Central memory CD8-positive, alpha-beta T cell (primary cell): ENCODE measurements around the gene SLC36A3.
"Not testable (repeated sequence)": the region's sequence is repeated elsewhere in the genome, so short reads cannot be mapped to it uniquely, and the experiment has no call there.

Source experiments
- ATAC-seq: fragments of 150-1000 bp; cut with Tn5 transposase; replicated peaks from 2 replicates; pipeline ENCODE4 v1.10.0; 2022; ENCODE audit warnings: mild to moderate bottlenecking, moderate FRiP score, moderate number of reproducible peaks; ENCODE audit not compliant: poor library complexity, severe bottlenecking; ENCODE audit errors: extremely low read depth
- DNase-seq, 2 donors: peaks; one replicate each; pipeline ENCODE4 v3.0.0; 2021; ENCODE audit warnings: low spot score in 2 of 2
- H3K27ac Mint-ChIP-seq: one replicate; pipeline ENCODE4 v1.8.0; 2022; ENCODE audit warnings: low read depth, mild to moderate bottlenecking, moderate library complexity, mixed read lengths
- H3K27me3 Mint-ChIP-seq: one replicate; pipeline ENCODE4 v1.8.0; 2022; ENCODE audit warnings: mixed read lengths
- H3K36me3 Mint-ChIP-seq: one replicate; pipeline ENCODE4 v1.8.0; 2022; ENCODE audit warnings: mild to moderate bottlenecking, moderate library complexity, mixed read lengths; ENCODE audit not compliant: insufficient read depth
- H3K4me1 Mint-ChIP-seq: one replicate; pipeline ENCODE4 v1.8.0; 2022; ENCODE audit warnings: mixed read lengths
- H3K4me3 Mint-ChIP-seq: one replicate; pipeline ENCODE4 v1.8.0; 2022; ENCODE audit warnings: mild to moderate bottlenecking, moderate library complexity, mixed read lengths
- H3K9me3 Mint-ChIP-seq: one replicate; pipeline ENCODE4 v1.8.0; 2022; ENCODE audit warnings: mixed read lengths

The SLC36A3 gene

DNA sequence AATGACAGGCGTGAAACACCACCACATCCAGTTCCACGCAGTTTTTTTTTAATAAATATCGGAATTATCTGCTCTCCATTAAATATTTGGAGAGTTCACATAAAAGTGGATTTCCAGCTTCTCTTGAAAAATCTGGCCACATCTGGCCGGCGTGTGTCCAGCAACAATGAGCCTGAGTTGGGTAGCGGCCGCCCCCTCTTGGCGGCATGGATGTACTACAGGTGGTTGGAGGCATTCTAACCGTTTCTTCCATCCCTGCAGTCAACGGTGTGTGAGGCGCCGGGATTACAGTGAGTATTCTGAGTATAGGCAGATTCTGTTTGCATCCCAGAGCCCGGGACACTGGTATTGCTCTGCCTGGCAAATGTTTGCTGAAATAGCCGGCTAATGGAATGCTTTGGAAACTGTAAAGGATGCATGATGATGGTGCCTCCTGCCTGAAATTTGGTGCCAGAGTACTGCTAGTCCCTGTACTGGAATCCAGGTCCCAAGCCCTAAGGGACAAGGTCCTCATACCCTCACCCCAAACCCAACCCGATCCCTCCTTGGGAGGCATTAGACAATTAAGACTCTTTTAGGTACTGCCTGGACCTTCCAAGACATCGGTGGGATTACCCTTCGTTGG is 64.2 kb downstream of the SLC36A3 start:
- peaks cover 9% of the 10 kb centered on the region for H3K4me1 Mint-ChIP-seq
- H3K27me3 Mint-ChIP-seq = no peaks in the 10 kb centered on the region
- no peaks in the 10 kb centered on the region for H3K36me3 Mint-ChIP-seq
- ATAC-seq (no peak), DNase-seq (no peak)
- H3K9me3 Mint-ChIP-seq = no peaks in the 10 kb centered on the region
- no peak overlapping the region for H3K4me3 Mint-ChIP-seq
- no peak overlapping the region for H3K27ac Mint-ChIP-seq

DNA sequence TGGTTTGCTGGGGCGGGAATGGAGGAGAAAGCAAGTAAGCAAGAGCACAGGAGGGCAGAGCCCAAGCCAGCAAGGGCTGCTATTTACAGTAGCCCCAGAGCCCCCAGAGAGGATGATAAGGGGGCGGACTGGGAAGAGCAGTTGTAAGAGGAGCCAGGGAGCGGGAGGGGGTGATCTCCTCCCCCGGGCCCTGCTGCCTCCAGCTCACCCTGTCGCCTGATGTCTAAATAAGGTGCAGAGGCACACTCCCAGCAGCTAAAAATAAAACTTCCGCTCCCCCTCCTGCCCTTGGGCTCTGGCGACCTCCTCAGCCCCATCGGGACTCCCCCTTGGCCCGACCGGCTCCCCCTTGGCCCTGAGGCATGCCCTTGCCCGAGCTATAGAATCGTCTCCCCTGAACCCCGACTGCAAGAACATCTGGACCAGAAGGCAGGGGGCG is 65.2 kb downstream of the SLC36A3 start:
- no peak overlapping the region for H3K27ac Mint-ChIP-seq
- no peaks in the 10 kb centered on the region for H3K4me1 Mint-ChIP-seq
- peak overlapping the region; percentile 7 for H3K4me3 Mint-ChIP-seq
- no peaks in the 10 kb centered on the region for H3K27me3 Mint-ChIP-seq
- DNase-seq = no peak
- no peaks in the 10 kb centered on the region for H3K9me3 Mint-ChIP-seq
- no peaks in the 10 kb centered on the region for H3K36me3 Mint-ChIP-seq
- ATAC-seq = no peak

- Mint-ChIP-seq H3K4me1 (no peaks in the 10 kb centered on the region), H3K27me3 (no peaks in the 10 kb centered on the region), H3K9me3 (no peaks in the 10 kb centered on the region), H3K27ac (no peak overlapping the region), H3K36me3 (no peaks in the 10 kb centered on the region), H3K4me3 (no peak overlapping the region)
- ATAC-seq (no peak), DNase-seq (no peak)
Observed at GRCh38 chr5:151237685-151238084, 65.9 kb downstream of the SLC36A3 start.

GRCh38 chr5:151236888-151237287 is 66.7 kb downstream of the SLC36A3 start:
- Mint-ChIP-seq H3K4me3 (no peak overlapping the region), H3K9me3 (no peaks in the 10 kb centered on the region), H3K27ac (no peak overlapping the region), H3K27me3 (no peaks in the 10 kb centered on the region), H3K4me1 (no peaks in the 10 kb centered on the region), H3K36me3 (no peaks in the 10 kb centered on the region)
- ATAC-seq (no peak), DNase-seq (no peak)

DNA sequence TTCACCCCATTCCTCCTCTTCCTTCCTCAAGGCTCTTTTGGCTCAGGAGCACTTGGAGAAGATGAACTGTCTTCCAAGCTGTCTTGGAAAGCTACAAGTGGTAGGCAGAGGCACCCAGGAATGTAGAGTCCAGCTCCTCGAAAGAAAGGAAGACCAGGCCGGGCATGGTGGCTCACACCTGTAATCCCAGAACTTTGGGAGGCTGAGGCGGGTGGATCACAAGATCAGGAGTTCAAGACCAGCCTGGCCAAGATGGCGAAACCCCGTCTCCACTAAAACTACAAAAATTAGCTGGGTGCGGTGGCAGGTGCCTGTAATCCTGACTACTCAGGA is 68.4 kb downstream of the SLC36A3 start:
- H3K36me3 Mint-ChIP-seq, ATAC-seq, H3K9me3 Mint-ChIP-seq, H3K4me1 Mint-ChIP-seq, H3K27me3 Mint-ChIP-seq, H3K27ac Mint-ChIP-seq, H3K4me3 Mint-ChIP-seq, DNase-seq: not testable (repeated sequence)

DNA sequence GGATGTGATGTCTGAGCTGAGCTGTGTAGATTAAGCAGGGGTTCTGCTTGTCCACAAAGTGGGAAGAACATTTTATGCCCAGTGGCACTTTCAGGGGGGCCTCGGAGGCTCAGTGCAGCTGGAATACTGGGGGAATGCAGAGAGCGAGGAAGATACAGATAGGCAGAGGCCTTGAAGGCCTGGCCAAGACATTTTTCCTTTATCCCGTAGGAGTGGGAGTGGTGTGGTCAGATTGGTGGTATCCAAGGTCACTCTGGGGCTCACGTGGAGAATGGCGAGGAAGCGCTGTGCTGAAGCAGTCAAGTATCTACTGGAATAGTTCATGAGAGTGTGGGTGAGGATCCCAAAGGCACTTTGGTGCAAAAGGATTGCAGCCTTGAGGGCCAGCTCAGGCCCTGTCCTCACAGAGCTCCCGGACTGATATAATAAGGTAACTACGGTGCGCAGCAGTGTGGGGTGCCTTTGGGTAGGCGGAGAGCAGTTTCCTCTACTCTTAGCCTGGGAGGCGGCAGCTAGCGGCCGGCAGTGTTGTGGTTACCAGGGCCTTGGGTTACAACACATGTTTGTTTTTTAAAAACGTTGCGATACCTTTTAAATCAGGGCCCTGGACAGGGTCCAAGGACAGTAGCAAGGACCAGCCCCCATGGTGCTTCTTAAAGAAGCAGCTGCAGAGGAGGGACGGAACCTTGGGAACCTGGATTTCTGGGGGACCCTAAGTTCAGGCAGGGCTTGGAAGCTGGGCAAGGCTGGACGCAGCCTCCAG is 68.9 kb downstream of the SLC36A3 start:
- Mint-ChIP-seq H3K4me1 (no peaks in the 10 kb centered on the region), H3K27me3 (no peaks in the 10 kb centered on the region), H3K27ac (no peak overlapping the region), H3K4me3 (no peak overlapping the region), H3K9me3 (no peaks in the 10 kb centered on the region), H3K36me3 (no peaks in the 10 kb centered on the region)
- ATAC-seq = no peak
- DNase-seq = no peak

- Mint-ChIP-seq H3K4me1 (no peaks in the 10 kb centered on the region), H3K4me3 (no peak overlapping the region), H3K27ac (no peak overlapping the region), H3K9me3 (no peaks in the 10 kb centered on the region), H3K27me3 (no peaks in the 10 kb centered on the region), H3K36me3 (no peaks in the 10 kb centered on the region)
- ATAC-seq = no peak
- DNase-seq = no peak
Observed at GRCh38 chr5:151233616-151234085, 69.9 kb downstream of the SLC36A3 start.

DNA sequence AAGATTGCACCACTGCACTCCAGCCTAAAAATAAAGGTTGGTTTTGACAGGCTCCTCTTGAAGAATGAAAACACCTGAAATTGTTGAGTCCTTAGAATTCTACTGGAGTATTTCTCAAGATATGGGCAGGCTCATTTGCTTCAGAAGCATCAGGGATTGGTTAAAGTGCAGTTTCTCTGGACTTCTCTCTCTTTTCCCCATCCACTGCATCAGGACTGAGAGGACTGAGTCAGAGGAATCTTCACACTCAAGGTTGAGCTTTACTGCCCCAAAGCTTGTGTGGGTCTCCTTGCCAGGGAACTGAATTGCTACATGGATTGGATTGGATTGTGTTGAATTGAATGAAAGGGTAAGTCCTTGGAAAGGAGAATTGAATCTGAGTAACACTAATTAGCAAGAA is 72.2 kb downstream of the SLC36A3 start:
- H3K27ac Mint-ChIP-seq = no peak overlapping the region
- no peaks in the 10 kb centered on the region for H3K27me3 Mint-ChIP-seq
- DNase-seq = no peak
- H3K4me3 Mint-ChIP-seq = no peak overlapping the region
- H3K4me1 Mint-ChIP-seq = no peaks in the 10 kb centered on the region
- no peak for ATAC-seq
- H3K36me3 Mint-ChIP-seq = no peaks in the 10 kb centered on the region
- H3K9me3 Mint-ChIP-seq = no peaks in the 10 kb centered on the region

DNA sequence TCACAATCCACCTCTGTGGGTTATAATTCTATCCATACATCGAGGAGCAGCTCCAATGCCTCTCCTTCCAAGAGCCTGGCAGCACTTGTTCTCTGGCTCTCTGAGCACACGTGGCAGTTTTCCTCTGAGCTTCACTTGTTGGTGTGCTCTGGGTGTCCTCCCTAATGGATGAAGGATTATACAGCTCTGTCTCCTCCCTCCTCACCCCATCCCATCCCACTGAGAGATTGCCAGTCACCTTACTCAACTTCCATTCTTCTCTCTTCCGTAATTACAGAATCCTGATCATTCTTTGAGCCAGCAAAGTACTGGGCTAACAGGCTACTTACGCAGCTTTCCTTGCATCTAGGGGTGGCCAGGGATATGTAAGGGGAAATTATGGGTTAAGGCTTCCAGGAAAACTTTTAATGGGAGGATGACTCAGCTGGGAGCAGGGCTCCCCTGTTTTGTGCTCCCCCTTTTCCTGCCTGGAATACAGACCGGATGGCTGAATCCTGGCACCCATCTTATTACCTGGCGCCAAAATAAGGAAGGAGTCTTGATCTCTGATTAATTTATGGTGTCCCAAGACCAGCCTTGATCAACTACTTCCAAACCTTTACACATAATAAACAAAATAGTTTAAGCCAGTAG is 73.4 kb downstream of the SLC36A3 start:
- DNase-seq = no peak
- H3K9me3 Mint-ChIP-seq = no peaks in the 10 kb centered on the region
- no peak overlapping the region for H3K4me3 Mint-ChIP-seq
- H3K27ac Mint-ChIP-seq = no peak overlapping the region
- peaks cover 5% of the 10 kb centered on the region for H3K4me1 Mint-ChIP-seq
- no peaks in the 10 kb centered on the region for H3K36me3 Mint-ChIP-seq
- no peak for ATAC-seq
- H3K27me3 Mint-ChIP-seq = no peaks in the 10 kb centered on the region

DNA sequence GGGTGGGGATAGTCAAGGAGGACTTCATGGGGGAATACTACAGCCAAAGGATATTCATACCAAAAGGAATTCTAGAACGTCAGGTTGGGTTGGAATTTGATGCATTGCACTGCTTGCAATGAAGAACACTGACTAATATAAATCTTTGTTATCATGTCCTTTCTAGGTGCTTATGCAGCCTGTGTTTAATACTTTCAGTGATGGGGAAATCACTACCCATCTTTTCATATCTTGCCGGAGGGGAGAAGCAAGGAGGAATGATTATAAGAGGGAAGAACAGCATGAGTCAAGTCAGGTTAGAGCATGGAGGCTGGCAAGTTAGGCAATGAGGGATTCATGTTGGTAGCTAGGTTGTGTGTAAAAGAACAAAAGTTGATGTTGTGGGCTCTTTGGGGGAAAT is 74.6 kb downstream of the SLC36A3 start:
- Mint-ChIP-seq H3K9me3 (no peaks in the 10 kb centered on the region), H3K4me1 (peaks cover 14% of the 10 kb centered on the region), H3K27ac (no peak overlapping the region)

DNA sequence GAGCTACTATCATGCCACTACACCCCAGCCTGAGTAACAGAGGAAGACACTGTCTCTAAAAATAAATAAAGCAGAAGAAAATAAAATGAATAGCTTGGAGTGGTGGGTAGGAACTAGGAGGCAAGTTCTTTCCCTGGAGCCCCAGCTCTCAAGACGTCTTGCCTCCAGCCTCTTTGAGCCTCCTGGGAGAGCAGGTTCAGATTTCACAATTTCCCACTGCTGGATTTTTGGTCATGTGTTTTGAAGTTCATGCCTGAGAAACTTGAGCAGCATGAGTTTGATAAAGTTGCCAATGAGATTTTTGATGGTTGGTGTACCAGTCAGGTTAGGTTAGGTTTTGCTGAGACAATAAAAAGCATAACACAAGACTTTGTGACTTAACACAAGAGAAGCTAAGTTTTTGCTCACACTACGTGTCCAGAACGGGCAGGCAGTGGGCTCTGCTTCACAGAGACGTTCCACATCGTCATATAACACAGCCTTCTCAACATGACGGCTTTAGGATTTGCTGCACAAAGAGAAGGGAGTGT is 75.6 kb downstream of the SLC36A3 start:
- no peak for ATAC-seq
- Mint-ChIP-seq H3K27ac (no peak overlapping the region), H3K4me1 (peaks cover 15% of the 10 kb centered on the region), H3K36me3 (peaks cover 2% of the 10 kb centered on the region), H3K4me3 (no peak overlapping the region), H3K27me3 (no peaks in the 10 kb centered on the region), H3K9me3 (no peaks in the 10 kb centered on the region)
- DNase-seq = no peak

More for the DNA sequence above, 74.6 kb downstream of the SLC36A3 start:
- Mint-ChIP-seq H3K27me3 (no peaks in the 10 kb centered on the region), H3K36me3 (no peaks in the 10 kb centered on the region), H3K4me3 (no peak overlapping the region)
- ATAC-seq (no peak), DNase-seq (no peak)
